Kasumi-1 (cell line): ENCODE data around the gene P3H1.
"Not testable (repeated sequence)": the region's sequence is repeated elsewhere in the genome, so short reads cannot be mapped to it uniquely, and the experiment has no call there.

Source experiments
- DNase-seq, 2 experiments: peaks; one replicate each; lab custom pipeline; 2025; lab: John Stamatoyannopoulos, UW

The P3H1 gene

GRCh38 chr1:42731585-42731984, 35.2 kb downstream of the P3H1 start:
- no peak for DNase-seq

GRCh38 chr1:42730988-42731387, 35.8 kb downstream of the P3H1 start:
- peak in 1 of 2 experiments; percentile 15 for DNase-seq

- DNase-seq, result peak in 1 of 2 experiments; percentile 14
Observed at GRCh38 chr1:42730002-42730401, 36.8 kb downstream of the P3H1 start.

GRCh38 chr1:42725820-42726219, 41.0 kb downstream of the P3H1 start:
- not testable (repeated sequence) for DNase-seq

GRCh38 chr1:42723511-42723910, 43.3 kb downstream of the P3H1 start:
- DNase-seq, result no peak

GRCh38 chr1:42722403-42722802, 44.4 kb downstream of the P3H1 start:
- DNase-seq, result not testable (repeated sequence)

- DNase-seq, result no peak
Observed at GRCh38 chr1:42721926-42722325, 44.9 kb downstream of the P3H1 start.

GRCh38 chr1:42720868-42721267, 46.0 kb downstream of the P3H1 start:
- DNase-seq, result no peak

GRCh38 chr1:42714441-42714840, 52.4 kb downstream of the P3H1 start:
- DNase-seq, result not testable (repeated sequence)

GRCh38 chr1:42713293-42713692, 53.5 kb downstream of the P3H1 start:
- no peak for DNase-seq

GRCh38 chr1:42712808-42713207, 54.0 kb downstream of the P3H1 start:
- DNase-seq, result not testable (repeated sequence)

- DNase-seq, result no peak
Observed at GRCh38 chr1:42703888-42704464, 62.9 kb downstream of the P3H1 start.

- no peak for DNase-seq
Observed at GRCh38 chr1:42700006-42700405, 66.8 kb downstream of the P3H1 start.

GRCh38 chr1:42698081-42698813, 68.6 kb downstream of the P3H1 start:
- DNase-seq, result no peak
